B cell (primary cell): ENCODE results near the gene FREM3.

ENCODE experiments used
- CTCF ChIP-seq: fragments of 200-600 bp; IDR thresholded peaks from one replicate; pipeline ENCODE4 v1.8.0; 2022; ENCODE audit warnings: antibody characterized with exemption, mild to moderate bottlenecking
- EZH2 ChIP-seq: IDR thresholded peaks from 2 replicates; pipeline ENCODE4 v1.6.1; 2012; ENCODE audit warnings: borderline replicate concordance, low read depth, mild to moderate bottlenecking, moderate library complexity, low read length; ENCODE audit not compliant: insufficient read depth, poor library complexity, severe bottlenecking

GRCh38 chr4:143692241-143692640, 8.2 kb downstream of the FREM3 start:
- TF ChIP-seq CTCF (no peak), EZH2 (no peak)
